Neuronal stem cell (in vitro differentiated cells): Measurements from ENCODE around the gene TUBA8. TPM values are rescaled to one million over a fixed set of nuclear protein-coding genes. Genes with fewer than 3 reads are reported as not detected.
"Not testable (repeated sequence)": the region's sequence is repeated elsewhere in the genome, so short reads cannot be mapped to it uniquely, and the experiment has no call there.

Source experiments
- DNase-seq: peaks from one replicate; pipeline ENCODE4 v3.0.0-alpha.2; 2013; ENCODE audit warnings: low spot score
- H2AFZ ChIP-seq: one replicate; pipeline ENCODE4 v1.6.1; 2013; ENCODE audit warnings: mild to moderate bottlenecking, low read length, inconsistent platforms
- H2AK5ac ChIP-seq: 2 replicates; pipeline ENCODE4 v1.6.1; 2013; ENCODE audit warnings: low read depth, mild to moderate bottlenecking, inconsistent platforms, low read length, moderate library complexity, mixed read lengths
- H2BK120ac ChIP-seq: 2 replicates; pipeline ENCODE4 v1.6.1; 2013; ENCODE audit warnings: low read depth, mild to moderate bottlenecking, inconsistent platforms, low read length, moderate library complexity, mixed read lengths
- H2BK12ac ChIP-seq: one replicate; pipeline ENCODE4 v1.6.1; 2013; ENCODE audit warnings: low read length, inconsistent platforms
- H2BK15ac ChIP-seq: 2 replicates; pipeline ENCODE4 v1.6.1; 2013; ENCODE audit warnings: mild to moderate bottlenecking, low read length, inconsistent platforms, mixed read lengths
- H2BK5ac ChIP-seq: one replicate; pipeline ENCODE4 v1.6.1; 2013; ENCODE audit warnings: inconsistent platforms, mild to moderate bottlenecking, low read length, moderate library complexity
- H3K14ac ChIP-seq: one replicate; pipeline ENCODE4 v1.6.1; 2013; ENCODE audit warnings: low read length, inconsistent platforms
- H3K18ac ChIP-seq: 2 replicates; pipeline ENCODE4 v1.6.1; 2013; ENCODE audit warnings: low read length, inconsistent platforms
- H3K23ac ChIP-seq: 2 replicates; pipeline ENCODE4 v1.6.1; 2013; ENCODE audit warnings: low read depth, mild to moderate bottlenecking, mixed read lengths, low read length, inconsistent platforms; ENCODE audit not compliant: poor library complexity
- H3K27ac ChIP-seq: replicated peaks from 3 replicates; pipeline ENCODE4 v1.5.1; 2013; ENCODE audit warnings: low read length, inconsistent platforms
- H3K27me3 ChIP-seq, 3 experiments: 2 replicates each; pipeline ENCODE4 v1.6.1; 2013; ENCODE audit warnings: low read length in 3 of 3, mild to moderate bottlenecking in 2 of 3, inconsistent platforms in 1 of 3, low read depth in 1 of 3, mixed read lengths in 1 of 3, moderate library complexity in 1 of 3; ENCODE audit not compliant: control insufficient read depth in 3 of 3, insufficient read depth in 3 of 3
- H3K36me3 ChIP-seq, 2 donors: replicated peaks in 1 of 2; 2 replicates each; pipeline ENCODE4 v1.6.1; 2013; ENCODE audit warnings: low read length in 2 of 2; ENCODE audit not compliant: control insufficient read depth in 2 of 2, insufficient read depth in 2 of 2
- H3K4ac ChIP-seq: 2 replicates; pipeline ENCODE4 v1.6.1; 2013; ENCODE audit warnings: inconsistent platforms, mild to moderate bottlenecking, low read length, moderate library complexity
- H3K4me1 ChIP-seq, 2 donors: 1 replicate in 1 of 2; 2 replicates in 1 of 2; pipeline ENCODE4 v1.6.1; 2013; ENCODE audit warnings: low read length in 2 of 2, low read depth in 1 of 2; ENCODE audit not compliant: control insufficient read depth in 2 of 2, insufficient read depth in 1 of 2
- H3K4me2 ChIP-seq: one replicate; pipeline ENCODE4 v1.6.1; 2013; ENCODE audit warnings: mild to moderate bottlenecking, low read length, inconsistent platforms; ENCODE audit not compliant: insufficient read depth, poor library complexity, severe bottlenecking
- H3K4me3 ChIP-seq, 2 donors: 2 replicates each; pipeline ENCODE4 v1.5.1; 2013; ENCODE audit warnings: low read length in 2 of 2, mild to moderate bottlenecking in 2 of 2, inconsistent platforms in 1 of 2, moderate library complexity in 1 of 2
- H3K79me1 ChIP-seq: one replicate; pipeline ENCODE4 v1.6.1; 2013; ENCODE audit warnings: low read depth, mild to moderate bottlenecking, inconsistent platforms, low read length, moderate library complexity
- H3K9ac ChIP-seq: one replicate; pipeline ENCODE4 v1.6.1; 2013; ENCODE audit warnings: mild to moderate bottlenecking, low read depth, low read length, inconsistent platforms; ENCODE audit not compliant: poor library complexity
- H3K9me3 ChIP-seq, 2 donors: replicated peaks in 1 of 2; 2 replicates each; pipeline versions ENCODE3 to v1.6.1; 2013; ENCODE audit warnings: low read length in 2 of 2, mild to moderate bottlenecking in 2 of 2, inconsistent platforms in 1 of 2, low read depth in 1 of 2, mixed read lengths in 1 of 2, moderate library complexity in 1 of 2; ENCODE audit not compliant: control insufficient read depth in 2 of 2, insufficient read depth in 1 of 2
- H4K8ac ChIP-seq: one replicate; pipeline ENCODE4 v1.6.1; 2013; ENCODE audit warnings: low read depth, mild to moderate bottlenecking, inconsistent platforms, low read length, moderate library complexity
- H4K91ac ChIP-seq: one replicate; pipeline ENCODE4 v1.6.1; 2013; ENCODE audit warnings: low read length, low read depth, mild to moderate bottlenecking, inconsistent platforms; ENCODE audit not compliant: poor library complexity
- WGBS, 2 donors: extraction: QIAGEN DNeasy Blood & Tissue Kit; methylation state at CpG; one replicate each; pipeline ENCODE4 v1.1.7; 2013; ENCODE audit warnings: missing lambda C conversion rate in 2 of 2, mixed read lengths in 1 of 2; ENCODE audit not compliant: insufficient read length in 2 of 2, insufficient replicate concordance in 1 of 2; ENCODE audit errors: extremely low coverage in 2 of 2; 5-methylcytosine and 5-hydroxymethylcytosine counted together
- small RNA-seq: library from polyadenylated mRNA; stranded (forward); fragments of <200 nt; extraction: miRNeasy Mini kit (QIAGEN cat#:217004); gene quantifications from one replicate; pipeline ENCODE3, GENCODE V24; 2013; ENCODE audit not compliant: insufficient read depth

Gene TUBA8

DNA sequence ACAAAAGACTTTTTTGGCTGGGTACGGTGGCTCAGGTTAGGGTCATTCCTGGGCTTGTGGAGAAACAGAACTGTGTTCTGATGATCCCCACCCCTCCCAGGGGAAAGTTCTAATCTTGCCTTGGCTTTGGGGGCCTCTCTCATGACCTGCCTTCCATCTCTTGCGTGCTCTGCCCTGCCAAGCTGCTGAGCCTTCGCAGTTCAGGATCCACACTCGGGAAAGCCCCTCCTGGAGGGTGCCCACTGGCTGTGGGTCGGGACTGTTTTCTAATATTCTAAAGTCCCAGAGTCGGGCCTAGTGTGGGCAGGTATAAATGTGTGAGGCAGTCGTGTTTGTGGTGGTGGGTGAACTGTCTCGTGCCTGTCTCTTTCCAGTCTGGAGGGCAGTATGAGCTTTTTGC lies 62.2 kb downstream of the TUBA8 start:
- not testable (repeated sequence) for H4K91ac ChIP-seq, H3K4me3 ChIP-seq, H3K27me3 ChIP-seq, H2BK15ac ChIP-seq, H3K4me2 ChIP-seq, H2BK12ac ChIP-seq, H3K18ac ChIP-seq, H3K9ac ChIP-seq, H2BK5ac ChIP-seq, H3K36me3 ChIP-seq, H3K4ac ChIP-seq, H2BK120ac ChIP-seq, H2AFZ ChIP-seq, H3K23ac ChIP-seq, DNase-seq, H3K14ac ChIP-seq, H3K9me3 ChIP-seq, H2AK5ac ChIP-seq, H4K8ac ChIP-seq, H3K79me1 ChIP-seq, H3K27ac ChIP-seq, H3K4me1 ChIP-seq
- no CpG with 5 or more reads among the region's 8 CpGs for WGBS, 2 donors

DNA sequence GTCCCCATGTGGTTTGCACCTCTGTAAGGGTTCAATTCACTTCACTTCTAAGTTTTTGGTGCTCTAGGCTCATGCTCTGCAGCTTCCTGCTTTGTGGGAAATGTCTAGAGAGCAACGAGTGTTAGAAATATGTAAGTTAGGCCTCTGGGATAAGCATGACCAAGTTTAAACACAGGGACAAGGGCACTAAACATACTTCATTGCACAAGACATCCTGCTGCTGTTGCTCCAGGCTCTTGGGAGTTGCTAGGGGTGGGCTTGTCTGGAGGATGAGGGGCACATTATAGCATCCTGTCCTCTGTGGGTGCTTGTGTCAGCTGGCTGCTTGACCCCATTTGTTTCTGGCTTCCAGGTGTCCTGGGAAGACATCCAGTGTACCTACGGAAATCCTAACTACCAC lies 62.8 kb downstream of the TUBA8 start:
- H4K91ac ChIP-seq, H2BK12ac ChIP-seq, H3K36me3 ChIP-seq, H3K18ac ChIP-seq, H3K23ac ChIP-seq, H2AFZ ChIP-seq, H3K4me1 ChIP-seq, H3K79me1 ChIP-seq, H4K8ac ChIP-seq, H2AK5ac ChIP-seq, H3K4me2 ChIP-seq, H2BK15ac ChIP-seq, H3K14ac ChIP-seq, DNase-seq, H3K27me3 ChIP-seq, H3K4ac ChIP-seq, H3K27ac ChIP-seq, H3K9me3 ChIP-seq, H2BK120ac ChIP-seq, H3K9ac ChIP-seq, H3K4me3 ChIP-seq, H2BK5ac ChIP-seq: not testable (repeated sequence)
- WGBS, 2 donors: no CpG with 5 or more reads among the region's 2 CpGs

Small RNA genes within 50 kb of the gene (small RNA-seq; reads per million reads assigned to genes)
- gene AC016027.5: not detected
